Stimulated activated CD8-positive, alpha-beta memory T cell treated with anti-CD3 and anti-CD28 coated beads, Interleukin-4, amount 100 ng/mL, for 1 hour (primary cell): ENCODE data around the gene NAPA.

Source experiments
- DNase-seq, 2 donors: peaks; one replicate each; pipeline ENCODE4 v3.0.0-alpha.2; 2020; ENCODE audit warnings: low read depth in 2 of 2, low spot score in 1 of 2

Gene NAPA

GRCh38 chr19:47523473-47523872 is 8.6 kb upstream of the NAPA start:
- no peak for DNase-seq

DNA sequence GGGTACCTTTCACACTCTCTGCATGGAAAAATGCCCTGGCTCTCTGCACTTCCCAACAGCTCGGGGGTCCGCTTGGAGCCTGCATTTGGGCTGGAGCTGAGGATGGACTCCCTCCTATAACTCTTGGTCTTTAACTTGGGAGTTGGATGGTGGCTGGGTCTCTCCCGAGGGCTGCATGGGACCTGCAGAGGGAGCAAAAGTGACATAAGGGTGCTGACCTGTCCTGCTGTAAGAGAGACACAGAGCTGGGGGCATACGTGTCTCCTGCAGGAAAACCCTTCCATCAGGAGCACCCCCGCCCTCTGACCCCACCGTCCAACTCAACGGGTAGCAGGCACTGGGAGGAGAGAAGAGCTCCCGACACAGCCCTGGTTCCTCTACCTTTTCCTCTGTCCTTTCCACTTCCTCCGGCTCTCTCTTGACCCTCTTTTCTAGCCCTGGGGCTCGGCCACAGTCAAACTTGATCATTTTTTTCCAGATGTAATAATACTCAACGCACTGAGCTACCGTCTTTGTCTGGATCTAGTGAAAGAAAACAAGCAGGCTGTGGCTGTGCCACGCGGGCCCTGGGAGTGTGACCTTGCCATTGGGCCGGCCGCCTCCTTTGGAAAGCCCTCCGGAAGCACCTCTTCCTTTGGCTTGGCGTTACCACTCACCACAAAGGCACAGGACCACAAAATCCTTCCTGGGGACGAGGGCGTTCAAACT is 6.8 kb upstream of the NAPA start:
- DNase-seq = no peak

- no peak for DNase-seq
Measured at GRCh38 chr19:47520839-47521238, 6.0 kb upstream of the NAPA start.

DNA sequence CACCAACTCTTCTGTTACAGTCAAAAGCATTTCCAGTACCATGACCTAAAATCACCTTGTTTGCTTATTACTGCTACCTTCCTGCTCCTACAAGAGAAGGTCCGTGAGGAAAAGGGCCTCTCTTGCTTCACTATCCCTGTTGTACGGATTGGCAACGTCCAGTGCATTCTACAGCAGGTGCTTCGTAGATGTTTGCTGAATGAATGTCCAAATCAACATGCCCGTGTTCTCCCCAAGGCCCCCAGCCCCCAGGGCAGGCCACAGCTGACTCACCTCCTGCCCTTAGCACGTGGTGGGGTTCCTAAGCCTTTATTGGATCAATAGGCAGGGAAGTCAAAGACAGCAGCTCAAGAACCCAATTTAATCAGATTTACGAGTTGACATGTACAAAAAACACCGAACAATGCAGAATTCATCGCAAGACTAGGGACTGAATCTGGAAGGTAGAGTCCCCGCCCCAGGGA is 5.5 kb upstream of the NAPA start:
- no peak for DNase-seq

DNA sequence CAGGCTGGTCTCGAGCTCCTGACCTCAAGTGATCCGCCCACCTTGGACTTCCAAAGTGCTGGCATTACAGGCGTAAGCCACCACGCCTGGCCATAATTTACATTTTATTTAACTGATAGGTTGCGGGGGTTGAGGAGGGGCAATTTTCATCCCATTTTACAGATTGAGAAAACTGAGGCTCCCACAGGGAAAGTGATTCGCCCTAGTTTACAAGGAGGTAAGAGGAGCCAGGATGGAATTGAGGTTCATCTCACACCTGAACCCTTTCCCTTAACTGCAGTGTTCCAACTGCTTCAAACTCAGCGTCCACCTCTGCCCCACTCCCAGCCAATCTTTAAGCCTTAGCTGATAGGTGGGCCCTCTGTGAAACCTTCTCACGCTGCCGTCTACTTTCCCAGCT is 4.0 kb upstream of the NAPA start:
- DNase-seq = no peak

GRCh38 chr19:47518139-47518538 is 3.3 kb upstream of the NAPA start:
- peak in 1 of 2 donors; percentile 21 for DNase-seq

DNA sequence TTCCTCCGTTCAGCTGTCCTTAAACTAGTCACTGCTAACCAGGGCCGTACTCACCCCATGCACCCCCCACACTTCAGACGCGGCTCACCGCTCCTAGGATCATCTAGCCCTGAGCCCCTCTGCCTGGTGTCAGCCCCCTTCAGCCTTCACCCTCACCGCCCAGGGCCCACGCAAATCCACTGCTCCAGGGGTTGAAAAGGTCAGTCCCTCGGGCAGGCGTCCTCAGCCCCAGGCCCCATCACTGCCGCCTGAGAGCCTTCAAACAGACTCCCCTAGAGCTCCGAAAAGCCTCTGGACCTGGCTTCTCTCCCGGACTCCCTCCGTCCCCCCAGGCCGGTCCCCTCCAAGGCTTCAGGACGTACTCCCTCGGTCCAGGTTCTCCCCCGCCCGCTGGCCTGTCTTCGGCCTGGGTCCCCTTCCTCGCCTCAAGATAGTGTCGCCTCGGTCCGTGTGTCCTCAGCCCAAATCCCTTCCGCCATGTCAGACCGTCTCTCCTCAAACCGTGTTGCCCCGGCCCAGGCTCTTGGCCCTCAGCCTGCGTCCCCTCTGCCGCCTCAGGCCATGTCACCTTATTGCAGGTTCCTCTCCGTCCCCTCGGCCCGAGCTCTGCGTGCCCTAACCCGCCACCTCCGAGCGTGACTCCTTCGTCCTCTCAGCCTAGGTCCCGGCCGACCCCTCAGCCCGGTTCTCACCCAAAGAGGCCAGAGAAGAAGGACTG is 553 bp downstream of the NAPA start:
- no peak for DNase-seq

- DNase-seq = no peak
Measured at GRCh38 chr19:47512948-47513319, 1.9 kb downstream of the NAPA start.

GRCh38 chr19:47512183-47512947 is 2.5 kb downstream of the NAPA start:
- no peak for DNase-seq

- DNase-seq = no peak
Measured at GRCh38 chr19:47511681-47512080, 3.2 kb downstream of the NAPA start.

GRCh38 chr19:47511128-47511517 is 3.7 kb downstream of the NAPA start:
- DNase-seq = no peak

- no peak for DNase-seq
Measured at GRCh38 chr19:47510516-47511127, 4.2 kb downstream of the NAPA start.

- no peak for DNase-seq
Measured at GRCh38 chr19:47509973-47510372, 4.9 kb downstream of the NAPA start.

GRCh38 chr19:47509170-47509847 is 5.6 kb downstream of the NAPA start:
- DNase-seq = no peak

DNA sequence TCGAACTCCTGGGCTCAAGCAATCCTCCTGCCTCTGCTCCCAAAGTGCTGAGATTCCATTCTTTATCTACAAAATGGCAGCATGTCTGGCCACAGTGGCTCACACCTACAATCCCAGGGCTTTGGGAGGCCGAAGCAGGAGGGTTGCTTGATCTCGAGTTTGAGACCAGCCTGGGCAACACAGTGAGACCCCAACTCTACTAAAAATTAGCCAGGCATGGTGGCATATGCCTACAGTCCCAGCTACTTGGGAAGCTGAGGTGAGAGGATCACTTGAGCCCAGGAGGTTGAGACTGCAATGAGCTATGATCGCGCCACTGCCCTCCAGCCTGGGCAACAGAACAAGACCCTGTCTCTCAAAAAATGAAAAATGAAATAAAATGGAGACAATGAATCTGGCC is 6.1 kb downstream of the NAPA start:
- no peak for DNase-seq

DNA sequence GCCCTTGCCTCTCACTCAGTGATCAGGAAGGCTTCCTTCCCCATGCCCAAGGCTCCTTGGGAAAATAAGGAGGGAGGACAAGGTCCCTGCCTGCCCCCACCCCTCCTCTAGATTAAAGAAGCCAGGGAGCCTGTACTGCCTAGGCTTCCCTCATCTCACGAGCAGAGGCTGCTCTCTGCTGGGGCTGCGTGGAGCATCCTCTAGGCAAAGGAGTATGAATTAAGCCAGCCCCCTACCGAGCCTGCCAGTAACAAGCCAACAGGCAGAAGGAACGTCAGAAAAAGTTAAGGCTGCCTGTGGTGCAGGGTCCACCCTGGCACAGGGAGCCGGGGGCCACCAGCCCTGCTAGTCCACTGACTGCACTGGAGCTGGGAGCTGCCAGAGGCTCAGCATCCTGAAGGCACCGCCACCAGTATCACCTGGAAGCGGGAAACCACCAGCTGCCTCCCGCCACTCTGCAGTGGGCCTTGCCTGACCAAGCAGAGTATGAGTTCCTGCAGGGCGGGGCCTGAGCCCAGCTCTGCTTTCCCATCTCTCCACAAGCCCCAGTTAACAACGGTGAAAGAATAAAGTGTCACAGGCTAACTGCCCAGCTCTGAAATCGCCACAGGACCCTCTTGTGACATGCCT is 6.8 kb downstream of the NAPA start:
- DNase-seq = no peak

DNA sequence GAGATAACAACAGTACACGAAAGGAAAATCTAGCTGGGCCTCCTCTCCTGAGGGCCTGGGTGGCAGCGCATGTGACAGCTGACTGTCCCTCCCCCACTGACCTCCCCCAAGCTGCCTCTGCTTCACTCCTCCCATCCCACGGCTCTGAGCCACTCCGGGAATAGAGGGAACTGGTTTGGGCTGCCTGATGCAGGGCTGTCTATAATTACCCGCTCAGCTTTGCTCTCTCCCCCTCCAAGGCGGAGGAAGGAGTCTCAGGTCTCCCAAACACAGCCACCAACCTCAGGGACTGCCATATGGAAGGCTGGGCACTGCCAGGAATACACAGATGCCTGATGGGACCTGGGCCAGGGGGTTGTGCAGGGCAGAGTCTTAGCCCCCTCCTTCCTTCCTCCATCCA is 7.9 kb downstream of the NAPA start:
- DNase-seq = no peak

DNA sequence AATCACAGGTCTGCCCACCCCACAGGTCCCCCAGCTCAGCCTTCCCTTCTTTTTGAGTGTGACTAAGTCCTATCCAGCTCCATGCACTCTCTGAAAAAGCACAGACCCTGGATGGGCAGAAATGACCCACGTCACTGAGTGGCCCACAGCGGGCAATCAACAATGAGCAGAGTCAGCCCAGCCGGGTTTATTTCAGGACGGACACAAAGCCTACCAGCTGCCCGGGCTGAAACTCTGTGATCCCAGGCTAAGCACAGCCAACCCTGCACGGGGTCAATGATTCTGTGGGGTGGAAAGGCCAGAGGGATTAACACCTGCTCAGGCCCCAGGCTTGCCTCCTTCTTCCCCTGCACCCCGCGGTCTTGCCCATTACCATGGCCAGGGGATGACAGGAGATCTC is 8.4 kb downstream of the NAPA start:
- DNase-seq = no peak

- DNase-seq = no peak
Measured at GRCh38 chr19:47505506-47505905, 9.4 kb downstream of the NAPA start.

GRCh38 chr19:47503826-47504150 is 11.1 kb downstream of the NAPA start:
- DNase-seq = no peak
